ENCODE measurements around the gene PHF8. TPM values are rescaled to one million over a fixed set of nuclear protein-coding genes. Genes with fewer than 3 reads are reported as not detected.

PHF8 gene
- total RNA-seq, 2 experiments from 2014 or later: 46.1 to 49.9 TPM

GRCh38 chrX:53990171-53990570 lies 54.1 kb downstream of the PHF8 start:
- H3K27me3 ChIP-seq (ENCODE audit: control insufficient read depth in 1 of 2, insufficient read depth in 2 of 2, low read length in 2 of 2): no peaks in the 10 kb centered on the region
- CTCF ChIA-PET: no interaction called here
- ATAC-seq (ENCODE audit: poor library complexity) (no peak), DNase-seq (no peak)
- H3K4me3 ChIP-seq (ENCODE audit: low read length): no peak overlapping the region
- H3K27ac Mint-ChIP-seq: no peak overlapping the region
- POLR2A ChIA-PET: no interaction called here
- H3K27ac ChIP-seq (ENCODE audit: low read depth in 1 of 2, low read length in 2 of 2): no peak overlapping the region
- H3K27me3 Mint-ChIP-seq: no peaks in the 10 kb centered on the region
- H3K4me3 Mint-ChIP-seq: no peak overlapping the region
- no peaks in the 10 kb centered on the region for H3K4me1 ChIP-seq (ENCODE audit: insufficient read depth, low read length)
- TF ChIP-seq CTCF (IDR thresholded peaks at IDR 0.05): no peak
- peaks cover 71% of the 10 kb centered on the region for H3K36me3 Mint-ChIP-seq (ENCODE audit: low read depth)
- H3K36me3 ChIP-seq (ENCODE audit: insufficient read depth, low read length): peaks cover 42% of the 10 kb centered on the region
- H3K9me3 ChIP-seq (ENCODE audit: control insufficient read depth in 1 of 2, insufficient read depth in 1 of 2, low read length in 2 of 2): no peaks in the 10 kb centered on the region
- no peaks in the 10 kb centered on the region for H3K9me3 Mint-ChIP-seq
- intact Hi-C loops (cut with DNase I, micrococcal nuclease): no loop called here
- no peaks in the 10 kb centered on the region for H3K4me1 Mint-ChIP-seq (ENCODE audit: low read depth)

- Mint-ChIP-seq H3K27ac (no peak overlapping the region), H3K36me3 (ENCODE audit: low read depth) (peaks cover 84% of the 10 kb centered on the region), H3K9me3 (no peaks in the 10 kb centered on the region), H3K4me1 (ENCODE audit: low read depth) (no peaks in the 10 kb centered on the region), H3K27me3 (no peaks in the 10 kb centered on the region), H3K4me3 (no peak overlapping the region)
- POLR2A ChIA-PET: no interaction called here
- H3K36me3 ChIP-seq (ENCODE audit: insufficient read depth, low read length): peaks cover 37% of the 10 kb centered on the region
- H3K4me3 ChIP-seq (ENCODE audit: low read length): no peak overlapping the region
- no peaks in the 10 kb centered on the region for H3K27me3 ChIP-seq (ENCODE audit: control insufficient read depth in 1 of 2, insufficient read depth in 2 of 2, low read length in 2 of 2)
- ATAC-seq (ENCODE audit: poor library complexity): no peak
- no peak overlapping the region for H3K27ac ChIP-seq (ENCODE audit: low read depth in 1 of 2, low read length in 2 of 2)
- no peaks in the 10 kb centered on the region for H3K9me3 ChIP-seq (ENCODE audit: control insufficient read depth in 1 of 2, insufficient read depth in 1 of 2, low read length in 2 of 2)
- intact Hi-C loops (cut with DNase I, micrococcal nuclease): no loop called here
- no peak for DNase-seq
- H3K4me1 ChIP-seq (ENCODE audit: insufficient read depth, low read length): no peaks in the 10 kb centered on the region
- CTCF ChIA-PET: no interaction called here
- no peak for TF ChIP-seq CTCF (IDR thresholded peaks at IDR 0.05)
Measured at GRCh38 chrX:53984895-53985294, 59.4 kb downstream of the PHF8 start.

- H3K27me3 ChIP-seq (ENCODE audit: control insufficient read depth in 1 of 2, insufficient read depth in 2 of 2, low read length in 2 of 2): no peaks in the 10 kb centered on the region
- ATAC-seq (ENCODE audit: poor library complexity) (no peak), DNase-seq (no peak)
- ChIA-PET CTCF (no interaction called here), POLR2A (no interaction called here)
- no peak overlapping the region for H3K27ac ChIP-seq (ENCODE audit: low read depth in 1 of 2, low read length in 2 of 2)
- no peaks in the 10 kb centered on the region for H3K9me3 Mint-ChIP-seq
- TF ChIP-seq CTCF (IDR thresholded peaks at IDR 0.05): no peak
- peaks cover 72% of the 10 kb centered on the region for H3K36me3 Mint-ChIP-seq (ENCODE audit: low read depth)
- no peak overlapping the region for H3K4me3 Mint-ChIP-seq
- H3K4me1 Mint-ChIP-seq (ENCODE audit: low read depth): peaks cover 10% of the 10 kb centered on the region
- no peaks in the 10 kb centered on the region for H3K27me3 Mint-ChIP-seq
- no peaks in the 10 kb centered on the region for H3K4me1 ChIP-seq (ENCODE audit: insufficient read depth, low read length)
- H3K27ac Mint-ChIP-seq: no peak overlapping the region
- no peaks in the 10 kb centered on the region for H3K9me3 ChIP-seq (ENCODE audit: control insufficient read depth in 1 of 2, insufficient read depth in 1 of 2, low read length in 2 of 2)
- H3K36me3 ChIP-seq (ENCODE audit: insufficient read depth, low read length): peaks cover 21% of the 10 kb centered on the region
- intact Hi-C loops (cut with DNase I, micrococcal nuclease): no loop called here
- H3K4me3 ChIP-seq (ENCODE audit: low read length): no peak overlapping the region
Measured at GRCh38 chrX:53974529-53974928, 69.7 kb downstream of the PHF8 start.

Data from CD4-positive, alpha-beta T cell (primary cell).